Left lung (tissue), 10 donors: ENCODE results near the gene CCDC83. TPM values are rescaled to one million over a fixed set of nuclear protein-coding genes. Genes with fewer than 3 reads are reported as not detected.

Experiments
- ATAC-seq: fragments of 200-7000 bp; cut with Tn5 transposase; one replicate; pipeline ENCODE4 v1.9.1; 2020; ENCODE audit warnings: moderate library complexity
- DNase-seq, 4 donors: peaks; one replicate each; pipeline ENCODE4 v3.0.0-alpha.2; 2013 to 2020
- H3K27ac ChIP-seq, 2 donors: fragments of 200-600 bp; sonication (generic) in 1 of 2; one replicate each; pipeline versions ENCODE4 v1.5.0 to v1.8.0; 2020 to 2021
- H3K27me3 ChIP-seq, 2 donors: fragments of 200-600 bp; sonication (generic) in 1 of 2; one replicate each; pipeline versions ENCODE4 v1.5.0 to v1.8.0; 2020 to 2021
- H3K36me3 ChIP-seq, 2 donors: fragments of 200-600 bp; sonication (generic) in 1 of 2; one replicate each; pipeline versions ENCODE4 v1.5.0 to v1.8.0; 2020 to 2021
- H3K4me1 ChIP-seq, 2 donors: fragments of 200-600 bp; one replicate each; pipeline ENCODE4 v1.8.0; 2021
- H3K4me3 ChIP-seq, 2 donors: fragments of 200-600 bp; sonication (generic) in 1 of 2; one replicate each; pipeline versions ENCODE4 v1.5.0 to v1.8.0; 2020 to 2021; ENCODE audit warnings: mild to moderate bottlenecking in 1 of 2
- H3K9me3 ChIP-seq, 2 donors: fragments of 200-600 bp; sonication (generic) in 1 of 2; one replicate each; pipeline versions ENCODE4 v1.5.0 to v1.8.0; 2020 to 2021
- CTCF ChIP-seq, 2 donors: fragments of 200-600 bp; sonication (generic) in 1 of 2; IDR thresholded peaks; one replicate each; pipeline versions ENCODE4 v1.5.0 to v1.8.0; 2021; ENCODE audit warnings: antibody characterized with exemption in 2 of 2
- intact Hi-C, 2 donors: fragments of 100-400 bp; cut with DNase I; formaldehyde crosslinking; loops; one replicate each; pipeline versions ENCODE4 v1.11.2 to v1.14.2; 2022
- polyA plus RNA-seq, 6 donors: library from polyadenylated mRNA; unstranded; fragments of 120-200 nt; gene quantifications; one replicate each; pipeline ENCODE4 v1.2.1, GENCODE V29; 2013; ENCODE audit not compliant: insufficient read length in 6 of 6
- total RNA-seq, 2 donors: library from RNA; stranded (reverse); fragmentation: NEBNext Ultra II Directional; extraction: Animal tissue kit (Norgen Biotek cat#: 25700); gene quantifications; one replicate each; pipeline ENCODE4 v1.2.1, GENCODE V29; 2021
- donor health status: DM: no; HTN: yes; CAD: no.
- donor health status: DM: no; HTN: no; CAD: no.

Gene CCDC83
- total and polyA plus RNA-seq, 8 donors = not detected

- no peak overlapping the region for H3K4me3 ChIP-seq
- H3K9me3 ChIP-seq = no peaks in the 10 kb centered on the region
- ATAC-seq (no peak), DNase-seq (no peak)
- intact Hi-C loops = no loop called here
- H3K36me3 ChIP-seq = no peaks in the 10 kb centered on the region
- H3K4me1 ChIP-seq = peaks cover 13 to 47% of the 10 kb centered on the region in 2 donors
- no peaks in the 10 kb centered on the region for H3K27me3 ChIP-seq
- TF ChIP-seq CTCF (IDR thresholded peaks at IDR 0.05) = no peak
- no peak overlapping the region for H3K27ac ChIP-seq
Measured at GRCh38 chr11:85946221-85946620, 91.0 kb downstream of the CCDC83 start.

- Histone ChIP-seq H3K36me3 (no peaks in the 10 kb centered on the region), H3K4me3 (no peak overlapping the region), H3K27ac (peak overlapping the region; percentile 65 to 74), H3K27me3 (no peaks in the 10 kb centered on the region), H3K9me3 (no peaks in the 10 kb centered on the region), H3K4me1 (peaks cover 13 to 47% of the 10 kb centered on the region in 2 donors)
- TF ChIP-seq CTCF (IDR thresholded peaks at IDR 0.05) = no peak
- ATAC-seq (peak; percentile 84), DNase-seq (peak in 2 of 4 donors; percentile 45 to 68)
- intact Hi-C loops = no loop called here
Measured at GRCh38 chr11:85947431-85948272, 92.5 kb downstream of the CCDC83 start.

GRCh38 chr11:85948884-85949283 lies 93.7 kb downstream of the CCDC83 start:
- Histone ChIP-seq H3K27me3 (no peaks in the 10 kb centered on the region), H3K4me1 (peaks cover 13 to 50% of the 10 kb centered on the region in 2 donors), H3K4me3 (no peak overlapping the region), H3K36me3 (no peaks in the 10 kb centered on the region), H3K9me3 (no peaks in the 10 kb centered on the region), H3K27ac (peak overlapping the region; percentile 21 to 74)
- peak; percentile 83 for ATAC-seq
- DNase-seq = no peak
- no peak for TF ChIP-seq CTCF (IDR thresholded peaks at IDR 0.05)
- intact Hi-C loops = no loop called here

- DNase-seq = no peak
- TF ChIP-seq CTCF (IDR thresholded peaks at IDR 0.05) = no peak
- H3K4me3 ChIP-seq = no peak overlapping the region
Measured at GRCh38 chr11:85949798-85950197, 94.6 kb downstream of the CCDC83 start.

GRCh38 chr11:85950317-85951048 lies 95.3 kb downstream of the CCDC83 start:
- intact Hi-C loops = no loop called here
- peaks cover 13 to 53% of the 10 kb centered on the region in 2 donors for H3K4me1 ChIP-seq
- no peak overlapping the region for H3K27ac ChIP-seq
- H3K4me3 ChIP-seq = no peak overlapping the region
- DNase-seq (no peak), ATAC-seq (no peak)
- no peaks in the 10 kb centered on the region for H3K9me3 ChIP-seq
- no peak for TF ChIP-seq CTCF (IDR thresholded peaks at IDR 0.05)
- H3K27me3 ChIP-seq = no peaks in the 10 kb centered on the region
- peaks cover 0 to 14% of the 10 kb centered on the region in 2 donors for H3K36me3 ChIP-seq

More at GRCh38 chr11:85949798-85950197, 94.6 kb downstream of the CCDC83 start:
- intact Hi-C loops = no loop called here
- H3K4me1 ChIP-seq = peaks cover 13 to 58% of the 10 kb centered on the region in 2 donors
- no peak for ATAC-seq
- no peaks in the 10 kb centered on the region for H3K9me3 ChIP-seq
- no peak overlapping the region for H3K27ac ChIP-seq
- H3K27me3 ChIP-seq = no peaks in the 10 kb centered on the region
- H3K36me3 ChIP-seq = peaks cover 0 to 7% of the 10 kb centered on the region in 2 donors
